ENCODE measurements around the gene TTC38.
"Not testable (repeated sequence)": the region's sequence is repeated elsewhere in the genome, so short reads cannot be mapped to it uniquely, and the experiment has no call there.

The TTC38 gene

GRCh38 chr22:46246178-46246577, 21.6 kb upstream of the TTC38 start:
- DNase-seq (ENCODE audit: low read depth in 2 of 2), result no peak

GRCh38 chr22:46247443-46247975, 20.3 kb upstream of the TTC38 start:
- DNase-seq (ENCODE audit: low read depth in 2 of 2), result no peak

DNA sequence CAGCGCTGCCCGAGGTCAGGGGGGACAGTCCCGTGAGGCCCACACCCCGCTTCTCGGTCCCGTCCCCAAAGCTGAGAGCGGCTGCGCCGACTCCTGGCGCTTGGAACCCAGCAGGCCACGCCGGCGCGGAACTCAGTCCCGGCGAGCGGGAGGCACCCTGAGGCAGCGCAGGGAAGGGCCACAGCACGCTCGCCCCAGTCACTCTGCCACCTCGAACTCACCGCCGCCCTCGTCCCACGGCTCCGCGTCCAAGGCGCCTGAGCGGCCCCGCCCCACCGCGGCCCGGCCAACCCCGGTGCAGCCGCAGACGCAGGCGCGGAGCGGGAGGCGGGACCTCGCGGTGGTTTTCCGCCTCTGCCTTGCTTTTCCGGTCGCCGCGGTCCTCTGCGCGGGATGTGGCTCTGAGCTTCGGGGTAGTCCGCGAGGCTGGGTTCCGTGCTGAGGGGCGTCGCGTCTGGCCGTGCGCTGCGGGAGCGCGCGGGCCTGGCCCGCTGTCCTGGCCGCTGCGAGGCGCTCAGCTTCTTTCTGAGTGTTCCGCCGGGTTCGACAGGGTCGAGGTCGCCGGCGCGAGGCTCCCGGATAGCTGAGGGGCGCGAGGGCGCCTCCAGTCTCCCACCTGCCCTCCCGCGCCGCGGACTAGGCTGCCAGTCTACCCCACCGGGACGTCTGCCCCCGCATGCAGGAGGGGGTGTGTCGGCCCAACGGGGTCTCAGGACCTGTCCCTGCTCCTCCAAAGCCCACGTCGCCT, 17.6 kb upstream of the TTC38 start, which contains the start of gene CDPF1:
Gene CDPF1 (minus strand): TSS at position 259 of the 748 bp plus-strand sequence. CDS start 2,009 bp downstream, outside the sequence.
- DNase-seq (ENCODE audit: low read depth in 2 of 2), result peak; percentile 76 to 82

- no peak for DNase-seq (ENCODE audit: low read depth in 2 of 2)
Measured at GRCh38 chr22:46250783-46251125, 17.1 kb upstream of the TTC38 start.

- DNase-seq (ENCODE audit: low read depth in 2 of 2), result no peak
Measured at GRCh38 chr22:46251266-46251665, 16.5 kb upstream of the TTC38 start.

GRCh38 chr22:46251816-46252380, 15.9 kb upstream of the TTC38 start:
- no peak for DNase-seq (ENCODE audit: low read depth in 2 of 2)

GRCh38 chr22:46256358-46256958, 11.3 kb upstream of the TTC38 start:
- no peak for DNase-seq (ENCODE audit: low read depth in 2 of 2)

DNA sequence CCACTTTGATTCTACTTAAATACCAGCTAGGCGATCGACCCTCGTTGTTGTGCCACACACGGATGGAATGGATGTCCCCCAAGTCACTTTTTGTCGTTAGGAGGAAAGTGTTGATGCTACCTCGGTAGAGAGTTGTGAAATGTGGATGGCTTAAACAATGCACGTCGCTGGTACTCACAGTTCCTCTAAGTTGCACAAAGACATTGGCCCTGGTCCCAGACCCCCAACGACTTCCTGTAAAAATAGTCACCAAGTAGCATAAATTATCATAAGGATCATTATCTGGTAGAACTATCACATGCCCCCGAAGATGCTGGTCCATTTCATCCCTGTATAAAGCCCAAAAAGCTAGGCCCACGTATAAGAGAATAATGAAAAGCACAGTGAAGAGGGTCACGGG, 8.4 kb upstream of the TTC38 start:
- DNase-seq (ENCODE audit: low read depth in 2 of 2), result no peak

GRCh38 chr22:46260038-46260437, 7.8 kb upstream of the TTC38 start:
- no peak for DNase-seq (ENCODE audit: low read depth in 2 of 2)

DNA sequence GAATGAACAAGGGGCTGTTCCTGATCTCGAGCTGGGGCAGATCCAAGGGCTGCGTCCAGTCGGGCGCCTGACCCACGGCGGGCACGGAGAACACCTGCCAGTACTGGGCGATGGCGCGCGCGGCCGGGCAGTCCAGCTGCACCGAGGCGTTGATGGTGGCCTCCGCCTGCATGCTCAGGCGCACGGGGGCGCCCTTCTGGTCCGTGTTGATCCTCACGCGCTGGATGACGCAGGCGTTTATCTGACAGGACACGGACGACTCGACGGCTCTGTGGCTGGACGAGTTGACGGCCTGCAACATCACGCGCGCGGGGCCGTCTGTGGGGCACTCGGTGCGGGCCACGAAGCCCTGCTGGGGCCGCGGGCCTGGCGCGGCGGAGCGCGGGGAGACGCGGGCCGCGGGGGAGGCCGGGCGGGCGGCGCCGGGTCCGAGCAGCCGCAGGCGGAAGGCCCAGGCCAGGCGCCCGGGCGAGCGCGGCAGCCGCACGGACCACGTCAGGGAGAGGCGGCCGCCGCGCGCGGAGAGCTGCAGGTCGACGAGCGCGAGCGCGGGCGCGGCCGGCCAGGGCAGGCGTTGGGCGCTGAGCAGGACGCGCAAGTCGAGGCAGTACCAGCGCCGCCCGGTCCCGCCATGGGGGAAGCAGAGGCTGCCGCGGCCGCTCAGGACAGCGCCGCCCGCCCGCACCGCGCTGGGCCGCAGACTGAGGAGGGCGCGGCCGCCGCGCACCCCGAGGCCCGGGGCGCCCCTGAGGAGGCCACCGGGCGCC, 5.2 kb upstream of the TTC38 start:
- DNase-seq (ENCODE audit: low read depth in 2 of 2), result no peak

DNA sequence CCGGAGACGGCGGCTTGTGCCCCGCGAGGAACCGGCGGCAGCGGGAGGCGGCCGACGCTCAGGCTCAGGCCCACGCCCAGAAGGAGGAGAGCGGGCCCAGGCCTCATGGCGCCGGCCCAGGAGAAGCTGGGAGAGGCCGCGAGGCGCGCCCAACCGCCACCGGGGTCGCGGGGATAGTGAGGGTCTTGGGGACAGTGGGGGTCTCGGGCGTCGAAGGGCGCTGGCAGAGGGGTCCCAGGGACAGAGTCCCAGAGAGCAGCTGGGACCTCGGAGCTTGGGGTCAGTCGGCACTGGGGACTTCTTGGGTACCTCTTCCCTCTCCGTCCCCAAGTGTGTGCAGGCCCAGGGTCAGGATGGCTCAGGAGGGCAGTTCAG, 4.6 kb upstream of the TTC38 start, which contains the start of gene PKDREJ:
Gene PKDREJ (minus strand): TSS at position 128 of the 375 bp plus-strand sequence. CDS start 21 bp downstream, at position 107.
- DNase-seq (ENCODE audit: low read depth in 2 of 2), result no peak

DNA sequence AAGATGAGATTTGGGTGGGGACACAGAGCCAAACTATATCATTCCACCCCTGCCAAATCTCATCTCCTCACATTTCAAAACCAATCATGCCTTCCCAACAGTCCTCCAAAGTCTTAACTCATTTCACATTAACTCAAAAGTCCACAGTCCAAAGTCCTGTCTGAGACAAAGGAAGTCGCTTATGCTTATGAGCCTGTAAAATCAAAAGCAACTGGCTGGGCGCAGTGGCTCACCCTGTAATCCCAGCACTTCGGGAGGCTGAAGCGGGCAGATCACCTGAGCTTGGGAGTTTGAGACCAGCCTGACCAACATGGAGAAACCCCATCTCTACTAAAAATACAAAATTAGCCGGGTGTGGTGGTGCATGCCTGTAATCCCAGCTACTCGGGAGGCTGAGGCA, 3.3 kb upstream of the TTC38 start:
- DNase-seq (ENCODE audit: low read depth in 2 of 2), result not testable (repeated sequence)

GRCh38 chr22:46265627-46266026, 2.2 kb upstream of the TTC38 start:
- not testable (repeated sequence) for DNase-seq (ENCODE audit: low read depth in 2 of 2)

DNA sequence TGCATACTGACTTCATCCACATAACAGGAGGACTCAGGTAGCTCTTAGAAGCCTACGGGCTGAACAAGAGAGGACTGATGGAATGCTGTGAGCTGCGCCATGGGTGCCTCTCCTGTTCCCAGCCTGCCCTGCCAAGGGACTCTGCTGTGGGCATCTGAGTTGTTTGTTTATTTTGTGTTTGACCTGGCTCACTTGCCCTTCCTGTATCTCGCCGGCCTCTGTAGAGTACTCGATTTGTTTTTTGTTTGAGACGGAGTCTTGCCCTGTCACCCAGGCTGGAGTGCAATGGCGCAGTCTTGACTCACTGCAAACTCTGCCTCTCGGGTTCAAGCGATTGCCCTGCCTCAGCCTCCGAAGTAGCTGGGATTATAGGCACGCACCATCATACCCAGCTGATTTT, 1.8 kb downstream of the TTC38 start:
- DNase-seq (ENCODE audit: low read depth in 2 of 2), result no peak

GRCh38 chr22:46272196-46272595, 4.4 kb downstream of the TTC38 start:
- DNase-seq (ENCODE audit: low read depth in 2 of 2), result no peak

DNA sequence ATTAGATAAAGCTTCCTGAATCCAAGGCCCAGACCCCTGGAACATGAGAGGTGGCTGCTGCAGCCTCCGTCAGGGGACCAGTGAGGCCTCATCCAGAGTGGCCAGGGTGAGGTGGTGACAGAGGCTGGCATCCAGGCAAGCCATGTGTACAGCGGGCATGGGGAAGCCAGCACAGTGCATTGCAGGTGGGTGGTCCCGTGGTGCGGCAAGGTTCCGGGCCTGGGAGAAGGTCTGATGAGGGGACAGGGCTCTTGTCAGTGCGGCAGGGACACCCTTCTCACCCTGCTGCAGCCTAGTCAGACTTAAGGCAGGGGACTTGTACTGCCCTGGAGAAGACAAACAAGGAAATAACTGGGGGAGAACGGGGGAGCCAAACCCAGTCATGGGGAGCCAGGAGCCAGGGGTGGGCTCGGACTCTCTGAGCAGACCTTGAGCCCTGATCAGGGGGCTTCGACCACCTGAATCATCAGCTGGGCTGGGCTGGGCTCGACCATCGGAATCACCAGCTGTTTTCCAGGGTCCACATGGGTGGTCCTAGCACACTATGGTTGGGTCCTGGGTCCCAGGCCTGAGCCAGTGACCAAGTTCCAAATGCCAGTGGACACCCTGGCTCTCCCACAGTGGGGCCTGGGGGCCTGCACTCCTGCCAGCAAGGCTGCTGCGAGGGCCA, 5.1 kb downstream of the TTC38 start:
- no peak for DNase-seq (ENCODE audit: low read depth in 2 of 2)

DNA sequence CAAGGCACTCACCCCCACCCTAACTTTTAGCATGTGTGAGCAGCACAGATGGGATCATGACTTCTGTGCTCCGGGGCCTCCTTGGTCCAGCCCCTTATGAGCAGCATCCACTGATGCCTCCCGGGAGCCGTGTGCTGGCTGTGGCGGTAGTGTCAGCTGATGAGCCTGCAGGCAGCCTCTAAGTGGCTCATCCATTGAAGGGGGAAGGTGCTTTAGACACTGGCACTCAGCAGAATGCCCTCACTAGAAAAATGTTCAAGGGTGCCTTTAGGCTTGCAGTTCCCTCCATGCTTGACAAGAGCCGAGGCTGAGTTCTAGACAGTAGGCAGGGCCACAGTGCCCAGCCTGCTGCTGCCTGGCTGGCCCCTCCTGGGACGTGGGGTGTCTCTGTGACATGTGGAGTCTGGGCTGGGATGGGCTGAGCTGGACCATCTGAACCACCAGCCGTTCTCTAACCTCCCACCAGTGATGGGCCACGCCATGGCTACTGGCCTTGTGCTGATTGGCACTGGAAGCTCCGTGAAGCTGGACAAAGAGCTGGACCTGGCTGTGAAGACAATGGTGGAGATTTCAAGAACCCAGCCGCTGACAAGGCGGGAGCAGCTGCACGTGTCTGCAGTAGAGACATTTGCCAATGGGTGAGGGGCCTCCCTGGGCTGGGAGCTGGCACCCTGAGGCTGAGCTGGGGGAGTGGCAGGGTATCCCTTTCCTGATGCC, 5.8 kb downstream of the TTC38 start:
- no peak for DNase-seq (ENCODE audit: low read depth in 2 of 2)

DNA sequence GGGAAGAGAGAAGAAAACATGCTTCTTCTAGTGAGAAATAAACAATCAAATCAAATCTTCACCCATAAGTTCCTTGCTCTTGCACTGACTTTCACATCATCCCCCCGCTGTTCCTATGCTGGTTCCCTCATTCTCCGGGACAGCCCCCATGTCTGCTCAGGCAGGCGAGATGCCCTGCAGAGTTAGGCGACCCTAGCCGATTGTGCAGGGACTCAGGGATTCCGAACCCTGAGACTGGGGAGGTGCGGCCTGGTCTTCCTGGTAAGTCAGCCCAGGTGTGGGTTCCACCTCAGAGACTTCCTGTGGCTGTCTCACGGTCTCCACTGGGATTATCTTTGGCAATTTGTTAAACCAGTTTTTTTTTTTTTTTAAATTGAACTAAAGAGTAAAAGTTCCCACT, 6.6 kb downstream of the TTC38 start:
- DNase-seq (ENCODE audit: low read depth in 2 of 2), result no peak

DNA sequence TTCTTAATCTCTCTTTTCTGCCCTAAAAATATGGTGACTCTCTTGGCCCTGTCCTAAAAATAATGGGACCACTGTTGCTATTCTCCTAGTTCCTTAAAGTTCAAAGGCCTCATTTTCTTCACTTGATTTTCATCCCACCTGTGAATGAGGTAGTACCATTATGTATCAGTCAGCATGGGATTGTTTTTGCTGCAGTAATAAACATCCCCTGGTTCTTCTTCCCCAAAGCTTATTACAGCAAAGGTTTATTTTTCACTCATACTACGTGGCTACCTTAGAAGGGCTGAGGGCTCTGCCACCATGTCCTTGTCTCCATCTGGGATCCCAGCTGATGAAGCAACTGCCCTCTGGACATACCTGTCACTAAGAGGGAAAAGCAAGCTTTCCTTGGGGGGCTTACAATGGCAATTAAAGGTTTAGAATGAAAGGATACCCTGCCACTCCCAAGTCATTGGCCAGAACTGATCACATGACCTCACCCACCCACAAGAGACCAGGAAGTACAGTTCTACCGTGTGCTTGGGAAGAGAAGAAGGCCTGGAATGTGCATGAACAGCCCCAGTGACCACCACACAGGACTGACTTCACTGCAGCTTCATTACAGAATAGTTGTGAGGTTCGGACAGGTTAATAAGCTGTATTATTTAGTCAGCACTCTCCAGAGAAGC, 7.8 kb downstream of the TTC38 start:
- no peak for DNase-seq (ENCODE audit: low read depth in 2 of 2)

DNA sequence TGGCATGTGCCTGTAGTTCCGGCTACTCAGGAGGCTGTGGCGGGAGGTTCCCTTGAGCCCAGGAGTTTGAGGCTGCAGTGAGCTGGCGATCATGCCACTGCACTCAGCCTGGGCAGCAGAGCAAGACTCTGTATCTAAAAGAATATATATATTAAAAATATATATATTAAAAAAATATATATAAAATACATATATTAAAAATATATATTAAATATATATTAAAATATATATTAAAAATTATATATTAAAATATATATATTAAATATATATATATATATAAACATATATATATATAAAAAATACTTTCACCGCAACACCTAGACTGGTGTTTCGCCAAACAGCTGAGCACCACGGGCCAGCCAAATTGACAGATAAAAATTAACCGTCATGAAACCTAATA, 8.8 kb downstream of the TTC38 start:
- no peak for DNase-seq (ENCODE audit: low read depth in 2 of 2)

Measured in stimulated activated CD4-positive, alpha-beta T cell treated with anti-CD3 and anti-CD28 coated beads, Interleukin-1b, Interleukin-23, amount 100 ng/mL, for 1 hour (primary cell).